ENCODE data around the gene AQP2.
"Not testable (repeated sequence)": the region's sequence is repeated elsewhere in the genome, so short reads cannot be mapped to it uniquely, and the experiment has no call there.

AQP2 gene

DNA sequence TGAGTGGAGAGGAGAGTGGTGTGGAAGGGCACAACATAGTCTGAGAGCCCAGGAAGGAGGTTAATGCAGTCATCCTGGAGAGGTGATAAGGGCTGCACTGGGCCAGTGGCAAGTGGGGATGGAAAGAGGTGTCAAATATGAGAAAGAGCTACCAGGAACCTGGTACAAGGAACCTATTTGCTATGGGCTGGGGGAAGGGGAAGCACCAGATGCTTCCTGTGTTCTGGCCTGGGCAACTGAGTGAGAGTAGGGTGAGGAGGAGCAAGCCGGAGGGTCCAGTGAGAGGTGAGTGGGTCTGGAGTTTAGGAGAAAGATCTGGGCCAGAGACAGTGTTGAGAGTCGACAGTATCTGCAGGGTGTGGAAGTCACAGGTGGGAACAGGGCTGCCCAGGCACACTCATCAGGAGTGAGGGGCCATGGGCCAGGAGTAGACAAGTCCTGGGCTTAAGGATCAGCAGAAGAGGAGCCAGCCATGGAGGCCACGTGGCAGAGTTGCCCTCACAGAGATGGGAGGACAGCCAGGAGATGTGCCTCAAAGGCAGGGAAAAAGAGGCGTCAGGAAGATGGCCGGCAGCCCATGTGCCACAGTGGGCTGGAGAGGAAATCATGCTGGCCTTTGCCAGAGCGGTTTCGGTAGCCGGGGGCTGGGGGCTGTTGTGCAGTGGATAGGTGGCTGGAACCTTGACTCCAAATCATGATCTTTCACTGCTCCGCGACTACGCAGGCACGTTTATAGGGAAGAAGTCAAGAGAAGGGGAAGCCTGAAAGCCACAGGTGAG is 19.3 kb downstream of the AQP2 start:
- DNase-seq (ENCODE audit: low read depth in 2 of 2) = no peak

GRCh38 chr12:49970658-49971057 is 20.1 kb downstream of the AQP2 start:
- no peak for DNase-seq (ENCODE audit: low read depth in 2 of 2)

DNA sequence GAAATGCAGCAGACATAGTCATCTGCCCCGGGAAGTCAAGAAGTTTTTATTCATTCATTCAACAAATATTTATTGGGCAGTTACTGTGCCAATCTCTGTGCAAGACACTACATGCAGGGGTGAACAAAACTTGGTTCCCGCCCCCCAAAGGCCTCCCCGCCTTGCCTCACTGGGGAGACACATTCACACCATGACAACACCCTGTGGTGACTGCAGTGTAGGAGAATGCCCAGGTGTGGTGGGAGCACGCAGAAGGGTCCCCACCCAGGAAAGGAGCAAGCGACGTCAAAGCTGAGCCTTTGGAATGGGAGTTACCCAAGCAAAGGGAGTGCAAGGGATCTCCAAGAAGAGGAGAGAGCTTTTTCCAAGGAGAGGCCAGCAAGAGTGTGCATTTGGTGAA is 20.6 kb downstream of the AQP2 start:
- DNase-seq (ENCODE audit: low read depth in 2 of 2) = no peak

- no peak for DNase-seq (ENCODE audit: low read depth in 2 of 2)
Observed at GRCh38 chr12:49972129-49972528, 21.6 kb downstream of the AQP2 start.

- DNase-seq (ENCODE audit: low read depth in 2 of 2) = no peak
Observed at GRCh38 chr12:49972641-49973360, 22.3 kb downstream of the AQP2 start, which contains the start of gene AQP6. AQP6 (plus strand) TSS chr12:49972947; CDS start chr12:49973174, 227 bp downstream.

DNA sequence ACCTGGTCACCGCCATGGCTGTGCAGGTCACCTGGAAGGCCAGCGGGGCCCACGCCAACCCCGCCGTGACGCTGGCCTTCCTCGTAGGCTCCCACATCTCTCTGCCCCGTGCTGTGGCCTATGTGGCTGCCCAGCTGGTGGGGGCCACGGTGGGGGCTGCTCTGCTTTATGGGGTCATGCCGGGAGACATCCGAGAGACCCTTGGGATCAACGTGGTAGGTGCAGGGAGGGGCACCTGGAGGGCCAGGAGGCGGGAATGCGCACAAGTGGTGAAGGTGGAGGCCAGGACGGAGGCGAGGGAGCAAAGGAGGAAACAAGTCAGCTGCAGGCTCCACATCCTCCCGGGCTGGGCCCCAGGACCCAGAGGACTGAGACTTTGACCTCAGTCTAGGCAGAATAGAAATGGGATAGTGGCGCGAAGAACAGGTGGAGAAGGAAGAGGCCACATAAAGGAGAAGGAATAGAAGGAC is 22.9 kb downstream of the AQP2 start:
- no peak for DNase-seq (ENCODE audit: low read depth in 2 of 2)

- no peak for DNase-seq (ENCODE audit: low read depth in 2 of 2)
Observed at GRCh38 chr12:49974231-49974675, 23.7 kb downstream of the AQP2 start.

DNA sequence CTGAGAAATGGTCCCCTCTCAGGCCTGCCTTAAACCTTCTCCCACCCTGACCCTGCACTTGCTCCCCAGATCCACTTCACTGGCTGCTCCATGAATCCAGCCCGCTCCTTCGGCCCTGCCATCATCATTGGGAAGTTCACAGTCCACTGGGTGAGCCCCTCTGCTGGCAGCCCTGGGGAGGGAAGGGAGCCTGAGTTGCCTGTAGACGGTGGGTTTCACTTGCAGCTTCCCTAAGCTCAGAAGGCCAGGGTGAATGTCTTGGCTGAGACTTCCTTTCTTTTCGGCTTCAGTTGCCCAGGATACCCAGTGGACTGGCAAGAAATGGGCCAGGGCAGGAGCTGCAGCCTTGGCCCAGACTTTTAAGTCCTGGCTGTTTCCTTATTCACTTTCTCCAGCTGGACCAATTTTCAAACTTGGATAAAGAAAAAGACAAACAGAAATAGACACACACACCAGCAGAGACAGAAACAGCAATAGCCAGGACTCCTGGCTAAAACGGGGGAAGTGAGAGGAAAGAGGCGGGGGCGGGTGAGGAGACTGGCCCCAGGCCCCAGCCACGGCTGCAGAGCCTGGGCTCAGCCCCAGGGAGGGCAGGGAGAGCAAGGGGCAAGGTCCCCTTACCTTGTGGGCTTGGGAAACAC is 24.3 kb downstream of the AQP2 start:
- no peak for DNase-seq (ENCODE audit: low read depth in 2 of 2)

DNA sequence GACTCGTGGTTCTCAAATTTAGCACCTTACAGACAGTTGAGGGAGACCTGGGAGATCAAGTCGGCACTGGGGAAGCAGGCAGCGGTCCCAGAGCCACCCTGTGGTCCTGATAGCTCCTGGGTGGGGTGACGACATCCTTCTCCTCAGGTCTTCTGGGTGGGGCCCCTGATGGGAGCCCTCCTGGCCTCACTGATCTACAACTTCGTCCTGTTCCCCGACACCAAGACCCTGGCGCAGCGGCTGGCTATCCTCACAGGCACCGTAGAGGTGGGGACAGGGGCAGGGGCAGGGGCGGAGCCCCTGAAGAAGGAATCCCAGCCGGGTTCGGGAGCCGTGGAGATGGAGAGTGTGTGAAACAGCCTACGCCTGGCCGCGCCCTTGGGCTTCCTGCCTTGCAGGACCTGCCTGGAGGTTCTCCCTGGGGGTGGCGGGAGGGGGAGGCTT is 24.8 kb downstream of the AQP2 start:
- DNase-seq (ENCODE audit: low read depth in 2 of 2) = no peak

DNA sequence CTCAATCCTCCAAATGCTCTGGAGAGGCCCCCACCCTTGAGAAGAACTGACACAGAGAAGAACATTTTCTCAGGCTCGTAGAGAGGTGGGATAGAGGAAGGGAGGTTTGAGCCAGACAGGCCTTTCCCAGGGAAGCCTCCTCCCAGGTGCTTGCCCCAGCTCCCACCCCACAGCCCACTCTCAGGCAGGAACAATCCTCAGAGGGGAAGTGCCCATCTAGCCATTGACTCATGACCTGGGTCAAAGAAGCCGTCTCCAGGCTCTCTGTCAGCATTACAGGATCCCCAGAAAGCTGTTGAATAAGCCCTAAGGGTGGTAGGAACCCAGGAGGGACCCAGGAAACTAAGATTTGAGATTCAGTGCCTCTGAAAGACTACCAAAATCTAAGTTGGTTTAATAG is 26.0 kb downstream of the AQP2 start:
- no peak for DNase-seq (ENCODE audit: low read depth in 2 of 2)

DNA sequence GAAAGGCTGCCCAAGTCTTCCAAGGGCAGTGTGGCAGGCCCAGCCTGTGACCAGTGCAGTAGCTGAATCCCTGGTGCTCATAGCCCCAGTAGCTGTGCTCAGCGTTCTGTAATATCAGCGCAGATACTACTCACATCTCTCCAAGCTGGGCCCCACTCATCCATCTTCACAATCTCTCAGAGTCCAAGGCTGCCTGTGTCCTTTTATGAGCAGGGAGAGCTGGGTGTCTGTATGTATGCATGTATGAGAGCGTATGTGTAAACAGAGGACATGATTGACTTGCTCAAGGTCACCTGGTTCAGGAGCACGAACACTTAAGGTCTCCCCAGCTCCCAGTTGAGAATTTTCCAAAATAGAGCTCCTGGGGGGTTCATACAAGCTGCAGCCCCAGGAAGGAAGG is 27.6 kb downstream of the AQP2 start:
- no peak for DNase-seq (ENCODE audit: low read depth in 2 of 2)

- no peak for DNase-seq (ENCODE audit: low read depth in 2 of 2)
Observed at GRCh38 chr12:49979016-49979586, 28.6 kb downstream of the AQP2 start.

GRCh38 chr12:49979791-49980190 is 29.3 kb downstream of the AQP2 start:
- DNase-seq (ENCODE audit: low read depth in 2 of 2) = no peak

DNA sequence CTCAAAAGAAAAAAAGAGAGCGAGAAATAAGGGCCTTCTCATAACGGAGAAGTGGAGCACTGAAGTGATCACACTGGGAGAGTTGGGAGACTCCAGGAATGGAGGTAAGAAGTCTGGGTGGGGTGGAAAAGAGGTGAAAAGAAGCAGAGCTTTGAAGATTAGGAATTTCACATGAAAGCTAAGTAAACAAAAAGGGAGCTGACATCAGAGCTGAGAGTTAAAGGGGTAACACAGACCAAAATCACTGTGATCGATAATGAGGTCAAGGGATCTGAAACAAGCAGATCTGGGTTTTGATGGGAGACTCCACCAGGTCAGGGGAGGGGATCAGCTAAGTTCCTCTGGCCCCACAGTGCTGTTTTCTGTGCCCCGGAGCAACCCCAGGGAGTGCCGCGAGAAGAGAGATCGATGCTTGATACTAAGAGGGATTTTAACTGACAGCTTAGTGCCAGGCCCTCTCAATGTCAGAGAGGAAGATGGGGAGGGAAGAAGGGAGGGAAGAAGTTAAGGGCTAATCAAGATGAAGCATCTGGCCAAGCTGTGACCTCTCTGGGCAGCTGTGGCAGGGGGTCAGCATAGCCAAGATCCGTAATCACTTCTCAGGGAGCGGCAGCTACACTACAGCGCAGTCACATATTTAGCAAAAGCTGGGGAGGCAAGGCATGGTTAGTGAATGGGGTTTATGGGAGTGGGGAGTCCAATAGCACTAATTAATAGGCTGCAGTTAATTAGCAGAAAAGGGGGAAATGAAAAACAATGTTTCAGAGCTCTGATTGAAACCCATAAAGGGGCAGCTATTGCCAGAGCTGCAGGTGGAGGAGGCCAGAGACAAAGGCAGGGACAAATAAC is 30.2 kb downstream of the AQP2 start:
- no peak for DNase-seq (ENCODE audit: low read depth in 2 of 2)

DNA sequence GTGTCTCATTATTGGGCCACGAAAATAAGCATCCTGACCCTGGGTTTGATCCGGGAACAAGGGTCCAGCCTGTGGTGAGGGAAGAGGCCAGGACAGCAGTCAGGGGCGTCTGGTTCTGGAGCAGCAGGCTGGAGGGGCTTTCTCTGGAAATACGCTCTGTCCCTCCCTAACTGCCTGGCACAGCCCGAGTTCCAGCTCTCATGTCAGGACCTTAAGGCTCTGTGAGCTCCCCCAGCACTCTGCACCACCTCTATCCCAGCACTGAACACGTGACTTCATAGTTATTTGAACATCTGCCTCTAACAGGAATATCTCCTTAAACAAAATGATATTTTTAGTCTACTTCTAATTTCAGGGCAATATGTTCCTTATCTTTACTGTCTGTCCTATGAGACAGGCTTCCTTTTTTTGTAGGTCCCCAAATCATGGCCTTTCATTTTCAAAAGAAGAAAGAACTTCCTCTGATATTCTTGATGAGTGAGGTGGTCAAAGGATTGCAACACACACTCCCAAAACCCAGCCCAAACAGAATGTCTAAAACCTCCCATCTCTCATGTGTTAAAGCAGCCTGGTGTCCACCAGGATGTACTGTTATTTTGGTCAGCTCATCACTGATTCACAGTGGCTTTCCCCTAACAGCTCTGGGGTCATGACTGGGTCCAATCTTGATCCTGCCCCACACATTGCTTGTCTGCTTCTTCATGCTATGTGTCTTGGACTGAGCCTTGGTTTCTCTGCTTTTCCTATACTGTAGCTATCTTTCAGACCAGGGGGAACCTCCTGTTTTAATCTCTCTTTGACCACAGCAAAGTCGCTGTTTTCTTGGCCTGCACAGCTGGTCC is 31.9 kb downstream of the AQP2 start:
- DNase-seq (ENCODE audit: low read depth in 2 of 2) = no peak

GRCh38 chr12:49983892-49984291 is 33.4 kb downstream of the AQP2 start:
- DNase-seq (ENCODE audit: low read depth in 2 of 2) = no peak

GRCh38 chr12:49984476-49985359 is 34.2 kb downstream of the AQP2 start:
- DNase-seq (ENCODE audit: low read depth in 2 of 2) = no peak

GRCh38 chr12:49985981-49986380 is 35.4 kb downstream of the AQP2 start:
- no peak for DNase-seq (ENCODE audit: low read depth in 2 of 2)

DNA sequence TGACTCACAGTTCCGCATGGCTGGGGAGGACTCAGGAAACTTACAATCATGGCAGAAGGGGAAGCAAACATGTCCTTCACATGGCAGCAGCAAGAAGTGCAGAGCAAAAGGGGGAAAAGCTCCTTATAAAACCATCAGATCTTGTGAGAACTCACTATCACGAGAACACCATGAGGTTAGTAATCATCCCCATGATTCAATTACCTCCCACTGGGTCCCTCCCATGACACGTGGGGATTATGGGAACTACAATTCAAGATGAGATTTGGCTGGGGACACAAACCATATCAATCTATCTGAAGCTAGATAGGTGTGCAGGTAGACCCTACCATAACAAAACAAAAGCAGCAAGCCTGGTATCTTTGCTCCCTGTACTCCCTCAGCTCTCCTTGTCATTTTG is 35.9 kb downstream of the AQP2 start:
- not testable (repeated sequence) for DNase-seq (ENCODE audit: low read depth in 2 of 2)

All from activated CD4-positive, alpha-beta T cell treated with anti-CD3 and anti-CD28 coated beads for 24 hours (primary cell).